HEK293 (cell line): ENCODE results near the gene LRRC37A.
"Not testable (repeated sequence)": the region's sequence is repeated elsewhere in the genome, so short reads cannot be mapped to it uniquely, and the experiment has no call there.

Source experiments
- ZNF121 ChIP-seq: fragments of 450-650 bp; formaldehyde crosslinking; IDR thresholded peaks from 2 replicates; pipeline ENCODE4 v1.5.1; 2016; ENCODE audit warnings: missing biosample characterization, missing genetic modification characterization
- ZNF138 ChIP-seq: fragments of 450-650 bp; formaldehyde crosslinking; IDR thresholded peaks from 2 replicates; pipeline ENCODE4 v1.5.1; 2016; ENCODE audit warnings: missing biosample characterization, missing genetic modification characterization, borderline replicate concordance
- ZNF561 ChIP-seq: fragments of 450-650 bp; IDR thresholded peaks from 2 replicates; pipeline ENCODE4 v1.5.1; 2018; ENCODE audit warnings: missing biosample characterization, missing genetic modification characterization, borderline replicate concordance
- ZNF571 ChIP-seq: fragments of 450-650 bp; formaldehyde crosslinking; IDR thresholded peaks from 2 replicates; pipeline ENCODE4 v1.5.0; 2017; ENCODE audit warnings: missing biosample characterization, missing genetic modification characterization
- ZNF624 ChIP-seq: fragments of 450-650 bp; formaldehyde crosslinking; IDR thresholded peaks from 2 replicates; pipeline ENCODE4 v1.5.1; 2017; ENCODE audit warnings: missing biosample characterization, missing genetic modification characterization
- ZNF658 ChIP-seq: fragments of 450-650 bp; formaldehyde crosslinking; IDR thresholded peaks from 2 replicates; pipeline ENCODE4; 2016; ENCODE audit warnings: missing biosample characterization, missing genetic modification characterization
- ZNF792 ChIP-seq: fragments of 450-650 bp; formaldehyde crosslinking; IDR thresholded peaks from 2 replicates; pipeline ENCODE4 v1.5.1; 2016; ENCODE audit warnings: missing biosample characterization, missing genetic modification characterization
- TF ChIP-seq, protein P1 (sequence below): fragments of 450-650 bp; formaldehyde crosslinking; IDR thresholded peaks from 2 replicates; pipeline ENCODE4 v1.5.1; 2016; ENCODE audit warnings: missing biosample characterization, missing genetic modification characterization
- TF ChIP-seq, protein P2 (sequence below): sonication (generic); formaldehyde crosslinking; IDR thresholded peaks from 2 replicates; pipeline ENCODE4 v1.8.1; 2022; ENCODE audit warnings: mild to moderate bottlenecking, moderate library complexity, missing genetic modification reagents
- TF ChIP-seq, protein P3 (sequence below): fragments of 450-650 bp; formaldehyde crosslinking; IDR thresholded peaks from 2 replicates; pipeline ENCODE4 v1.5.1; 2016; ENCODE audit warnings: missing biosample characterization, missing genetic modification characterization

DNA sequence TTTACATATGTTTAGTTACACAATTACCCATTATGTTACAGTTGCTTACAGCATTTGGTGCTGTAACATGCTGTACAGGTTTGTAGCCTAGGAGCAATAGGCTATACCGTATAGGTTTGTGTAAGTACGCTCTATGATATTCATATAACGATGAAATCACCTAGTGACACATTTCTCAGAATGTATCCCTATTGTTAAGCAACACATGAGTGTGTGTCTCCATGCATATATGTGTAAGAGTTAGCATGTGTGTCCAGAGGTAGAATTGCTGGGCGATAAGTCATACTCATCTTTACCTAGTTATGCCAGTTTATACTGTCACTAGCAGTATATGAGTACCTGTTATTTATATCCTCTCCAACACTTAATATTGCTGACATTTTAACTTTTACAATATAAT lies 88.2 kb downstream of the LRRC37A start:
- not testable (repeated sequence) for TF ChIP-seq ZNF658 (tag by site-specific recombination); ZNF792 (tag by site-specific recombination); ZNF138 (tag by site-specific recombination); ZNF624; ZNF571 (tag by site-specific recombination); ZNF121 (tag by site-specific recombination); ZNF561 (tag by site-specific recombination)
- TF ChIP-seq, protein P1, sequence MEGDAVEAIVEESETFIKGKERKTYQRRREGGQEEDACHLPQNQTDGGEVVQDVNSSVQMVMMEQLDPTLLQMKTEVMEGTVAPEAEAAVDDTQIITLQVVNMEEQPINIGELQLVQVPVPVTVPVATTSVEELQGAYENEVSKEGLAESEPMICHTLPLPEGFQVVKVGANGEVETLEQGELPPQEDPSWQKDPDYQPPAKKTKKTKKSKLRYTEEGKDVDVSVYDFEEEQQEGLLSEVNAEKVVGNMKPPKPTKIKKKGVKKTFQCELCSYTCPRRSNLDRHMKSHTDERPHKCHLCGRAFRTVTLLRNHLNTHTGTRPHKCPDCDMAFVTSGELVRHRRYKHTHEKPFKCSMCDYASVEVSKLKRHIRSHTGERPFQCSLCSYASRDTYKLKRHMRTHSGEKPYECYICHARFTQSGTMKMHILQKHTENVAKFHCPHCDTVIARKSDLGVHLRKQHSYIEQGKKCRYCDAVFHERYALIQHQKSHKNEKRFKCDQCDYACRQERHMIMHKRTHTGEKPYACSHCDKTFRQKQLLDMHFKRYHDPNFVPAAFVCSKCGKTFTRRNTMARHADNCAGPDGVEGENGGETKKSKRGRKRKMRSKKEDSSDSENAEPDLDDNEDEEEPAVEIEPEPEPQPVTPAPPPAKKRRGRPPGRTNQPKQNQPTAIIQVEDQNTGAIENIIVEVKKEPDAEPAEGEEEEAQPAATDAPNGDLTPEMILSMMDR (tag by site-specific recombination) = not testable (repeated sequence)
- TF ChIP-seq, protein P2, sequence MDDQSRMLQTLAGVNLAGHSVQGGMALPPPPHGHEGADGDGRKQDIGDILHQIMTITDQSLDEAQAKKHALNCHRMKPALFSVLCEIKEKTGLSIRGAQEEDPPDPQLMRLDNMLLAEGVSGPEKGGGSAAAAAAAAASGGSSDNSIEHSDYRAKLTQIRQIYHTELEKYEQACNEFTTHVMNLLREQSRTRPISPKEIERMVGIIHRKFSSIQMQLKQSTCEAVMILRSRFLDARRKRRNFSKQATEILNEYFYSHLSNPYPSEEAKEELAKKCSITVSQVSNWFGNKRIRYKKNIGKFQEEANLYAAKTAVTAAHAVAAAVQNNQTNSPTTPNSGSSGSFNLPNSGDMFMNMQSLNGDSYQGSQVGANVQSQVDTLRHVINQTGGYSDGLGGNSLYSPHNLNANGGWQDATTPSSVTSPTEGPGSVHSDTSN (CRISPR knock-in tag) = not testable (repeated sequence)
- TF ChIP-seq, protein P3, sequence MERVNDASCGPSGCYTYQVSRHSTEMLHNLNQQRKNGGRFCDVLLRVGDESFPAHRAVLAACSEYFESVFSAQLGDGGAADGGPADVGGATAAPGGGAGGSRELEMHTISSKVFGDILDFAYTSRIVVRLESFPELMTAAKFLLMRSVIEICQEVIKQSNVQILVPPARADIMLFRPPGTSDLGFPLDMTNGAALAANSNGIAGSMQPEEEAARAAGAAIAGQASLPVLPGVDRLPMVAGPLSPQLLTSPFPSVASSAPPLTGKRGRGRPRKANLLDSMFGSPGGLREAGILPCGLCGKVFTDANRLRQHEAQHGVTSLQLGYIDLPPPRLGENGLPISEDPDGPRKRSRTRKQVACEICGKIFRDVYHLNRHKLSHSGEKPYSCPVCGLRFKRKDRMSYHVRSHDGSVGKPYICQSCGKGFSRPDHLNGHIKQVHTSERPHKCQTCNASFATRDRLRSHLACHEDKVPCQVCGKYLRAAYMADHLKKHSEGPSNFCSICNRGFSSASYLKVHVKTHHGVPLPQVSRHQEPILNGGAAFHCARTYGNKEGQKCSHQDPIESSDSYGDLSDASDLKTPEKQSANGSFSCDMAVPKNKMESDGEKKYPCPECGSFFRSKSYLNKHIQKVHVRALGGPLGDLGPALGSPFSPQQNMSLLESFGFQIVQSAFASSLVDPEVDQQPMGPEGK = not testable (repeated sequence)
